Calu3 (cell line): Measurements from ENCODE around the gene TBL1X. TPM values are rescaled to one million over a fixed set of nuclear protein-coding genes. Genes with fewer than 3 reads are reported as not detected.

Experiments
- BruUV-seq: library from RNA; stranded (reverse); fragments of 400-500 nt; replicated peaks from 2 replicates; lab custom pipeline; 2021; lab: Mats Ljungman, UMichigan
- CTCF ChIA-PET: fragments of 300-600 bp; sonication (Branson Sonifier 250); formaldehyde crosslinking; loops from one replicate; lab custom pipeline; 2022; ENCODE audit warnings: antibody characterized with exemption; lab: Charles Lee
- DNase-seq: peaks from one replicate; pipeline ENCODE4 v3.0.0; 2022
- H3K27ac Mint-ChIP-seq: one replicate; pipeline ENCODE4 v1.8.0; 2022; ENCODE audit warnings: mixed read lengths; ENCODE audit not compliant: unreplicated experiment
- H3K27me3 Mint-ChIP-seq: one replicate; pipeline ENCODE4 v1.8.0; 2022; ENCODE audit warnings: mixed read lengths; ENCODE audit not compliant: unreplicated experiment
- H3K36me3 Mint-ChIP-seq: one replicate; pipeline ENCODE4 v1.8.0; 2022; ENCODE audit warnings: mild to moderate bottlenecking, moderate library complexity, mixed read lengths; ENCODE audit not compliant: insufficient read depth, unreplicated experiment
- H3K4me1 Mint-ChIP-seq: one replicate; pipeline ENCODE4 v1.8.0; 2022; ENCODE audit warnings: mild to moderate bottlenecking, low read depth, mixed read lengths; ENCODE audit not compliant: unreplicated experiment
- H3K4me3 Mint-ChIP-seq: one replicate; pipeline ENCODE4 v1.8.0; 2022; ENCODE audit warnings: mild to moderate bottlenecking, low read depth, moderate library complexity, mixed read lengths; ENCODE audit not compliant: unreplicated experiment
- H3K9me3 Mint-ChIP-seq: one replicate; pipeline ENCODE4 v1.8.0; 2022; ENCODE audit warnings: low read depth, mixed read lengths; ENCODE audit not compliant: unreplicated experiment
- CTCF ChIP-seq: fragments of 200-600 bp; IDR thresholded peaks from one replicate; pipeline ENCODE4 v1.8.0; 2022; ENCODE audit warnings: antibody characterized with exemption; ENCODE audit not compliant: unreplicated experiment
- intact Hi-C: fragments of 100-400 bp; cut with micrococcal nuclease; formaldehyde crosslinking; loops from one replicate; pipeline ENCODE4 v1.10.0; 2022; ENCODE audit not compliant: unreplicated experiment
- total RNA-seq: library from RNA; stranded (reverse); gene quantifications from 2 replicates; pipeline ENCODE4 v1.2.3, GENCODE V29; 2022

TBL1X gene
- total RNA-seq, 1 experiment from 2014 or later, result 25.0 TPM

GRCh38 chrX:9519546-9520216 is 54.8 kb downstream of the TBL1X start:
- CTCF ChIA-PET, result no interaction called here
- TF ChIP-seq CTCF, result no peak
- BruUV-seq, result no TSS peak
- intact Hi-C loops, result no loop called here
- DNase-seq, result no peak
- no peaks in the 10 kb centered on the region for H3K36me3 Mint-ChIP-seq
- no peaks in the 10 kb centered on the region for H3K9me3 Mint-ChIP-seq
- H3K27ac Mint-ChIP-seq, result no peak overlapping the region
- no peak overlapping the region for H3K4me3 Mint-ChIP-seq
- H3K27me3 Mint-ChIP-seq, result no peaks in the 10 kb centered on the region
- H3K4me1 Mint-ChIP-seq, result no peaks in the 10 kb centered on the region

GRCh38 chrX:9520217-9520590 is 55.3 kb downstream of the TBL1X start:
- H3K27ac Mint-ChIP-seq, result no peak overlapping the region
- no peaks in the 10 kb centered on the region for H3K36me3 Mint-ChIP-seq
- H3K4me3 Mint-ChIP-seq, result no peak overlapping the region
- H3K9me3 Mint-ChIP-seq, result no peaks in the 10 kb centered on the region
- BruUV-seq, result no TSS peak
- no peak for DNase-seq
- no peaks in the 10 kb centered on the region for H3K4me1 Mint-ChIP-seq
- no peak for TF ChIP-seq CTCF
- CTCF ChIA-PET, result no interaction called here
- no peaks in the 10 kb centered on the region for H3K27me3 Mint-ChIP-seq
- intact Hi-C loops, result no loop called here

GRCh38 chrX:9522378-9523155 is 57.7 kb downstream of the TBL1X start:
- no peak overlapping the region for H3K27ac Mint-ChIP-seq
- H3K4me3 Mint-ChIP-seq, result no peak overlapping the region
- H3K9me3 Mint-ChIP-seq, result no peaks in the 10 kb centered on the region
- no peak for TF ChIP-seq CTCF
- intact Hi-C loops, result no loop called here
- H3K27me3 Mint-ChIP-seq, result no peaks in the 10 kb centered on the region
- BruUV-seq, result no TSS peak
- H3K36me3 Mint-ChIP-seq, result no peaks in the 10 kb centered on the region
- H3K4me1 Mint-ChIP-seq, result no peaks in the 10 kb centered on the region
- DNase-seq, result no peak
- CTCF ChIA-PET, result no interaction called here

DNA sequence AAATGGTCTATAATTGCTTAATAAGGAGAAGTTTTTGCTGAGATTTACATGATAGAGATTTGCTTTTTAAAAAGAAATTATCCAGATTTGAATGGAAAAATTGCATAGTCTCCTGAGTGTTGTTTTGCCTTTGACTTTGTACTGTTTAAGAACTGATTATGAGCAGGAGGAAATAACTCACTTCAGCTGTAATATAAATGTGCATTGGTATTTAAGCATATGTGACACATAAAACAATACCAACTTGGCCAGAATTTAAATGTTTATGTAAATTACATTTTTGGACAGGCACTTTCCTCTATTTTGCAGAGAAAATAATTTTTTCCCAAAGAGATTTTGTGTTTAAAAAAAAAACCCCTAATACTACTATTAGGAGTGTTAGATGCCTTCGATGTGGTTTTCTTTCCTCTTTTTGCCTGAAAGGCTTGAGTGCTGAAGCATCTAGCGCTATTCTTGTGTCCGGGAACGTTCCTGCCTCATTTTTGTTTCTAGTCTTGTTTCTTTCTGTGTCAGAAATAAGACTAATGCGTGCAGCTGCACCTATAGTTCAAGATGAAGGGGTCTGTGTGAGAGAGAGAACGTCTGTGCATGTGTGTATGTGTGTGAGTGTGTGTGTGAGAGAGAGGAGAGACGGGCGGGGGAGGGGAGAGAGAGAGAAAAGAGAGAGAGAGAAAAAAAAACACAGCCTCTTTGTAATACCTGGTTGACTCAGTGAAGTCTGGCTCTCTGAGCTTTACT is 60.8 kb downstream of the TBL1X start:
- intact Hi-C loops, result no loop called here
- Mint-ChIP-seq H3K4me1 (peaks cover 6% of the 10 kb centered on the region), H3K9me3 (no peaks in the 10 kb centered on the region), H3K4me3 (no peak overlapping the region), H3K27me3 (no peaks in the 10 kb centered on the region), H3K36me3 (no peaks in the 10 kb centered on the region), H3K27ac (no peak overlapping the region)
- no TSS peak for BruUV-seq
- no peak for TF ChIP-seq CTCF
- no peak for DNase-seq
- CTCF ChIA-PET, result no interaction called here
